COLO668 (cell line): ENCODE results near the gene S1PR1.
"Not testable (repeated sequence)": the region's sequence is repeated elsewhere in the genome, so short reads cannot be mapped to it uniquely, and the experiment has no call there.

Source experiments
- DNase-seq: peaks from one replicate; lab custom pipeline; 2025; ENCODE audit not compliant: unreplicated experiment; lab: John Stamatoyannopoulos, UW

S1PR1 gene

GRCh38 chr1:101219924-101220870 lies 16.6 kb upstream of the S1PR1 start:
- DNase-seq: peak; percentile 47

DNA sequence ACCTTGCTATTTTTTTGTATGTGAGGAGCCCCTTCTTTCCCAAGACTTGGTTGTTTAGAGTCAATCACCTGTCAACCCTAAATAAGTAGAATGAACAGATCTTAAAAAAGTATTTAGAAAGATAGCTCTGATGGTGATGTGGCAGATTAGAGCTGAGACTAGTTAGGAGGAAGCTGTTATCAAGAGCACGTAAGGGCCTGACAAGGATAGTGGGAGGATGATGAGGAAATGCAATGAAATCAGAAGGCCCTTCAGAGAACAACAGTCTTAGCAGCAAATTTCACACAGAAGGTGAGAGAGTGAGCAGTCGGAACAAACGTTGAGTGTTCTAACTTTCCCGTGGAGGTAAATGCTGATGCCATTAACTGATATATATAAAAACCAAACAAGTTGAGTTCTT lies 15.9 kb upstream of the S1PR1 start:
- no peak for DNase-seq

DNA sequence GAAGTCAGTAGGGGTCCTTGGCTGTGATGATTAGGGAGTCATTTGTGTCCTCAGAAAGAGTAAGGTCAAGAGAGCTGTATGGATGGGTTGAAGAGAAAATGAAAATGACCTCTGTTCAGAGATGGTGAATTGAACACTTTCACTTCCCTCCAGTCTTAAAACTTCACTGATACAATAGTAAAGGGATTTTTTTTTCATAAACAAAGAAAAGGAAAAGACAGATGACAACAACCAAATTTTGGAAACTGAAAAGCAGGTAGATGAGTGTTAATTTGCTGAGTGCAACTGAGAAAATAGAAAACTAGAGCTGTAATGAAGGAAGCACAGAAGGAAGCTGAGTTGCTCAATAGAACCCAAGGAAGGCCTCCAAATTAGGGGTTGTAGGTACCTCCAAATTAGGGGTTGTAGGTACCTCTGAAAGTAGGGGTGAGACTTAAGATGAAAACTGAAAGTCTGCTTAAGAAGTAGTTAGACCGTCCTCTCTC lies 14.8 kb upstream of the S1PR1 start:
- no peak for DNase-seq

- DNase-seq: no peak
These were observed 9.0 kb upstream of the S1PR1 start for GRCh38 chr1:101227837-101228236.

GRCh38 chr1:101228424-101229134 lies 8.2 kb upstream of the S1PR1 start:
- DNase-seq: no peak

GRCh38 chr1:101232182-101232581 lies 4.6 kb upstream of the S1PR1 start:
- DNase-seq: not testable (repeated sequence)

GRCh38 chr1:101233495-101233894 lies 3.3 kb upstream of the S1PR1 start:
- DNase-seq: no peak

GRCh38 chr1:101235216-101235695 lies 1.6 kb upstream of the S1PR1 start:
- no peak for DNase-seq

DNA sequence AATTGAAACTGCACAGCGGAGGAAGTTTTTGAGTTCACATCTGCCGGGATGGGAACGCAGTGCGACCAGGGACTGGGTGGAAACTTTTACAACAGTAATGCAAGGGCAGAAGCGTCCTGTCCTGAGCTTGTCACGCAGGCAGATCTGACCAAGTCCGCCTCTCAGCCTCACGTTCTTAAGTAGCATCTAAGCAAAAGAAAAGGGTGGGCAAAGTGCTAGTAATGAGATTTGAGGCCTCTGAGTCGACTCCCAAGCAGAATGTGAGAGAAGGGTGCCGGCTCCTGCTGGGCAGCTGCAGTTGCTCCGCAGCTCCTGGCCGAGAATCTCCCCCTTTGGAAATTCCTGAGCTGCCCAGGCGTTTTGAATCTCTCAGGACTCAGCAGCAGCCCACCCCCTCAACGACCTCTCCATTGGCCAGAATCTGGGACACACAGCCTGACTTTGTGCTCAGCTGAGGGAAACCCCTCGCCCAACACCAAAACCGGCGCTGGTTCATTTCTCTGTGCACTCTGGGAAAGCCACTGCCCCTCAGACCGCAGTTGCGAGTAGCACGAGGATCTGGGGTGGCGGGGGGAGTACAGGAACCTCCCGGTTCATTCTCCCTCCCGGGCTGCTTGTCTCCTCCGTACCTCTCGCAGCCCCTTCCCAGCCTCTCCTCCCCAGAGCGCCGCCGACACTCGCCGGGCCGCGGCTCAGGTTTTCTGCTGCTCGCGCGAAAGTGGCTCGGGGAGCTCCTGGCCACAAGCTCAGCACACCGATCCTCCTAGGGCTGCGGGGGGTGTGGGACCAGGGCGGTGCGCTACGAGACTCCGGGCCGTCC lies 913 bp upstream of the S1PR1 start:
- peak; percentile 41 for DNase-seq

GRCh38 chr1:101237229-101237837 lies 514 bp downstream of the S1PR1 start:
- no peak for DNase-seq

- no peak for DNase-seq
These were observed 1.3 kb downstream of the S1PR1 start for GRCh38 chr1:101238031-101238628.

DNA sequence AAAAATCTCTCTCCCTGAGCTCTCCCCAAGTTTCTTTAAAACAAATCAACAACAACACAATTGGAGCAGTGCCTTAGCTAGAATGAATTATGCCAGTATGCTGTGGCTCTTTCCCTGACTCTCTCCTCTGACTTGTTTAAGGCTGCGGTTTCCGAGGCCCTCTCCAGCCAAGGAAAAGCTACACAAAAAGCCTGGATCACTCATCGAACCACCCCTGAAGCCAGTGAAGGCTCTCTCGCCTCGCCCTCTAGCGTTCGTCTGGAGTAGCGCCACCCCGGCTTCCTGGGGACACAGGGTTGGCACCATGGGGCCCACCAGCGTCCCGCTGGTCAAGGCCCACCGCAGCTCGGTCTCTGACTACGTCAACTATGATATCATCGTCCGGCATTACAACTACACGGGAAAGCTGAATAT lies 1.9 kb downstream of the S1PR1 start:
- DNase-seq: peak; percentile 82

- DNase-seq: no peak
These were observed 2.5 kb downstream of the S1PR1 start for GRCh38 chr1:101239095-101240040.

- no peak for DNase-seq
These were observed 3.2 kb downstream of the S1PR1 start for GRCh38 chr1:101240041-101240430.

- no peak for DNase-seq
These were observed 4.8 kb downstream of the S1PR1 start for GRCh38 chr1:101241485-101242225.

DNA sequence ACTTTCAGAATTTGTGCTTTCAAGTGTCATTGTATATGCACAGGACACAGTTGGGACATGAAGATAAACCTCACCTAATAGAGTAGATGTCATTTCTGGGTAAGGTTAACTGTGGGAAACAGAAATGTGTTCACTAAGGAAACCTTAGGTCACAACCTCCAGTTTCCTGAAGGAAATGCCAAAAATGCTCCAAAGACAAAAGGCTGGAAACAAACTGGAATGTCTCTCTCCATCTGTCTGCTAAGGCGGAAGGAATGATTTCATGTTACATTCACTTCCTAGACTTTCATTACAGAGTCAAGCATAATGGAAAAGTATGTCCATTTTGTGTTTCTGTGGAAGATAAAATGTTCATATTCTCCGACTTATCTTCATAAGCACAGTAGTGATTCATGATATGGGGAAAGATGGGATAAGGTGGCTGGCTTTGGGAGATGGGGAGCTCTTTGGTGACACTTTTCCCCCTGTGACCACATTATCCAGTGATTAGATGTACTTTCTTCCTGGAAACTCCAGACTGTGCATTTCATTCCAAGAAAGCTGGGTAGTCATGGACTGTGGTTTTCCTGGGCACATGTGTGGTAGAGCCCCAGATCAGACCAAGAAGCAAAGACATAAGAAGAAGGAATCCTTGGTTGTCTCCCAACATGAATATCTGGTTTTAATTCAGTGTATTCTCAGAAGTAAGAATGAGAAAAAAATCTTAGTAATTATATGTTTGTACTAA lies 5.7 kb downstream of the S1PR1 start:
- no peak for DNase-seq

DNA sequence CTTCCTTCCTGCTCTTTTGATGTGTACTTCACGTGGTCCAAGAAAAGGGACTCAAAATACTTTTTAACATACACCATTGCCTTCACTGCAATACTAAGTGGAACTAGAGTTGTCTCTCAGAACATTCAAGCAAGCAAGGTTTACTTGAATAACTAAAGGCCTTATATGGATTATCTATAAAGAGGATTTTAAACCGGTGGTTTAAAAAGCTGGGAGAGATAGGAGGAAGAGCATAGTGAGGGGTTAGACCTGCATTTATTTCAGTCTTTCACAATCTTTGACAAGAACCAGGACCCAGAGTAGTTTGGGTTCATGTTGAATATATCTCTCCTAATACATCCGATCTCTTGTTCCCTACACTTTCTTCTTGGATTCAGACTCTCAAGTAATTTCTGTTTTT lies 6.9 kb downstream of the S1PR1 start:
- no peak for DNase-seq

DNA sequence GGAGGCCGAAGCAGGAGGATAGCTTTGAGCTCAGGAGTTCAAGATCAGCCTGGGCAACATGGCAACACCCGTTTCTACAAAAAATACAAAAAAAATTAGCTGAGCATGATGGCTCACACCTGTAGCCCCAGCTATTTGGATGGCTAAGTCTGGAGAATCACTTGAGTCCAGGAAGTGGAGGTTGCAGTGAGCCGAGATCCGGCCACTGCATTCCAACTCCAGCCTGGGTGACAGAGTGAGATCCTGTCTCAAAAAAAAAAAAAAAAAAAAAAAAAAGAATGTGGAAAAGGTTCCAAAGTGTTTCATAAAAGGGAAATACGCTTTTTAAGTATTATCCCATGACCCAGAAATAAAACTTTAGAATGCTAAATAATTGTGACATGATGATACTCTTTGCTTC lies 8.0 kb downstream of the S1PR1 start:
- no peak for DNase-seq
